Measurements from ENCODE around the gene NKX1-1.

GRCh38 chr4:1357356-1358248, 48.6 kb downstream of the NKX1-1 start:
- TF ChIP-seq POLR2A (IDR thresholded peaks at IDR 0.05) = no peak
- TF ChIP-seq, protein P1, sequence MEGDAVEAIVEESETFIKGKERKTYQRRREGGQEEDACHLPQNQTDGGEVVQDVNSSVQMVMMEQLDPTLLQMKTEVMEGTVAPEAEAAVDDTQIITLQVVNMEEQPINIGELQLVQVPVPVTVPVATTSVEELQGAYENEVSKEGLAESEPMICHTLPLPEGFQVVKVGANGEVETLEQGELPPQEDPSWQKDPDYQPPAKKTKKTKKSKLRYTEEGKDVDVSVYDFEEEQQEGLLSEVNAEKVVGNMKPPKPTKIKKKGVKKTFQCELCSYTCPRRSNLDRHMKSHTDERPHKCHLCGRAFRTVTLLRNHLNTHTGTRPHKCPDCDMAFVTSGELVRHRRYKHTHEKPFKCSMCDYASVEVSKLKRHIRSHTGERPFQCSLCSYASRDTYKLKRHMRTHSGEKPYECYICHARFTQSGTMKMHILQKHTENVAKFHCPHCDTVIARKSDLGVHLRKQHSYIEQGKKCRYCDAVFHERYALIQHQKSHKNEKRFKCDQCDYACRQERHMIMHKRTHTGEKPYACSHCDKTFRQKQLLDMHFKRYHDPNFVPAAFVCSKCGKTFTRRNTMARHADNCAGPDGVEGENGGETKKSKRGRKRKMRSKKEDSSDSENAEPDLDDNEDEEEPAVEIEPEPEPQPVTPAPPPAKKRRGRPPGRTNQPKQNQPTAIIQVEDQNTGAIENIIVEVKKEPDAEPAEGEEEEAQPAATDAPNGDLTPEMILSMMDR (IDR thresholded peaks at IDR 0.05) = no peak
